HG03060 (cell line): ENCODE data around the gene CFAP46.

ENCODE experiments used
- ATAC-seq: cut with Tn5 transposase; IDR thresholded peaks from one replicate; pipeline ENCODE4 v1.9.1; 2021; ENCODE audit warnings: low read depth, moderate number of reproducible peaks; ENCODE audit not compliant: unreplicated experiment

Gene CFAP46

GRCh38 chr10:132886211-132887099, 55.9 kb downstream of the CFAP46 start:
- no peak for ATAC-seq

- no peak for ATAC-seq
Measured at GRCh38 chr10:132885451-132886210, 56.7 kb downstream of the CFAP46 start.

DNA sequence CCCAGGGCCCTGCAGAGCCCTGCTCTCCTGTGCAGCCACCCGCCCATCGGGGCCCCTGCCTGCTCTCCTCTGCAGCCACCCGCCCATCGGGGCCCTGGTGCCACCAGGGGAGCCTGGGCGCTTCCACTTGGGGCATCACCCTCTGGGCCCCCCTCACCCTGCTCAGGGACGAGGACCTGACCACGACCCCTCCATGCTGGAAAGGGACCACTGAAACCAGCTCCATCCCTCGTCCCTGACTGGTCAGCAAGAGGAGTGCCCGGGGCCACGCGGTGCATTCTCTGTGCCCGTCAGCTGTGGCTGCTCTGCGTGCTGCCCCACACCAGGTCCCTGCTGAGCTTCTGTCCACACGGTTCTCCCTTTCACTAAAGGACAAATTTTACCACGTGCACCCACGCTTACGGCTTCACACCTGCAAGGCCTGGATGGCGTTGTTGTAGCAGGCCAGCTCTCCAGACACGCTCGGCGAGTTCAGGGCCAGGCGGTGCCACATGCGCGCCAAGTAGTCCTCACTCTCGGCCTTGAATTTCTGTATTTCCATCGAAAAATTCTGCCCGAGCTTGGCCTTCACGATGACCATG, 57.6 kb downstream of the CFAP46 start:
- no peak for ATAC-seq

- ATAC-seq, result no peak
Measured at GRCh38 chr10:132884041-132884440, 58.3 kb downstream of the CFAP46 start.

DNA sequence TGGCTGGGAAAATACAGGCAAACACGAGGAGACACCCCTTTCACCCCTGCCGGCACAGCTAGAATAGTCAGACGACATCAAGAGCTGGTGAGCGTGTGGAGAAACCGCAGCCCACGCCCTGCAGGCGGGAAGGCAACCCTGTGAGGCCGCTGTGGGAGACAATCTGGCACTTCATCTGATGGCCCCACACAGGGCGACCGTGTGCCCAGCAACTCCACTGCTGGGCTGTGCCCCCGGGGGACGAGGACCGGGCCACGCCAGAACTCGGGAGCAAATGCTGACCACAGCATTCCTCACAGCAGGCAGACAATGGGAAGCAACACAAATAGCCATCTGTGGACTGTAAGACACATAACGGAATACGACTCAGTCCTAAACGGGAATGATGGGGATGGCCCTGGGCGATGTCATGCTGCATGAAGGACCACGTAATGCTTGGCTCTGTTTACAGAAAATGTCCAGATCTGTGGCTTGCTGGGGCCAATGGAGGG, 58.9 kb downstream of the CFAP46 start:
- no peak for ATAC-seq

- no peak for ATAC-seq
Measured at GRCh38 chr10:132882069-132882951, 60.1 kb downstream of the CFAP46 start.

- no peak for ATAC-seq
Measured at GRCh38 chr10:132881186-132881920, 61.0 kb downstream of the CFAP46 start.

DNA sequence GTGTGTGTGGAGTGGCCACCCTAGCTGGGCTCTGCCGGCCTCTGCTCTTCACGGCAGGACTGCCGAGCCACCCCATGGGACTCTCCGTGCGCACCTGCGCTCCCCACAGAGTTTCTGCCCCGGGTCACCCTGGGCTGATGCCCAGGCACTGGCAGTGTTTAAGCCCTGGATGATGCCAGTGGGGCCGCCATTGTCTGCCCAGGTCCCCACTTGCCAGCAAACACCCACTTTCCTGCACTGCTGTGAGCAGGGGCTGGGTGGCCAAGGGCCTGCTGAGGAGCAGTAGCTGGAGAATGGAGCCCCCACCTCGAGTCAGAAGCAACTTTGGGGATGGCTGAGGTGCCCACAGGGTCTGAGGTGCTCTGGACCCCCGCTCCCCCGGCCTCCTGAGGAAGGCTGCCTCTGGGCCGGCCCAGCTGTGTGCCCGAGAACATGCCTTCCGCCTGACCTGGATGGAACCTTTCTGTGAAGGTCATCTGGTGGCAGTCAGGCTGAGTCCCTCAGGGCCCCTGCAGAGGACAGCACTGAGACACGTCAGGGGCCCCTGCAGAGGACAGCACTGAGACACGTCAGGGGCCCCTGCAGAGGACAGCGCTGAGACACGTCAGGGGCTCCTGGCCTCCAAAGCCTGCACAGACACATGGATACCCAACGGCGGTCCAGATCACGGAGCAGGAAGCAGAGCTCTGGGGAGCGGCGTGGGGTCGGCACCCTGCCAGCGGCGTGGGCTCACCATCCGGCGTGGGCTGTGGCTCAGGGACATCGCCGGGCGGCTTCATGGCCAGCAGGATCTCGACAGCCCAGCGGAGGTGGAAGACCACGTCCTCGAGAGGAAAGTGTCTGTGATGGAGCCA, 62.0 kb downstream of the CFAP46 start:
- ATAC-seq, result no peak

GRCh38 chr10:132879408-132880127, 62.8 kb downstream of the CFAP46 start:
- ATAC-seq, result no peak

- ATAC-seq, result no peak
Measured at GRCh38 chr10:132878730-132879407, 63.5 kb downstream of the CFAP46 start.

- no peak for ATAC-seq
Measured at GRCh38 chr10:132878091-132878729, 64.2 kb downstream of the CFAP46 start.

DNA sequence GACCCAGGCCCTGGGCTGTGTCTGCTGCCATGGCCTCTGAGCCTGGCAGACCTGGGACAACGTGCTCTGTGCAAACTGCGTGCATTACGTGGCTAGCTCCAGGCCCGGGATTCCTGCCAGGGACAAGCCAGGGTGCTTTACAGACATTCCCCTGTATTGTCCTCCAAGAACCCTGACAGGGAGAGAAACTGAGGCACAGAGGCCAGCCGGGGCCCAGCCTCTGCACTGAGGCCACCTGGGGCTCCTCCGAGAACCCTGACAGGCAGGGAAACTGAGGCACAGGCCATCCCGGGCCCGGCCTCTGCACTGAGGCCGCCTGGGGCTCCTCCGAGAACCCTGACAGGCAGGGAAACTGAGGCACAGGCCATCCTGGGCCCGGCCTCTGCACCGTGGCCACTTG, 64.9 kb downstream of the CFAP46 start:
- ATAC-seq, result no peak

GRCh38 chr10:132876993-132877431, 65.4 kb downstream of the CFAP46 start:
- ATAC-seq, result no peak

GRCh38 chr10:132876131-132876860, 66.1 kb downstream of the CFAP46 start:
- ATAC-seq, result no peak

DNA sequence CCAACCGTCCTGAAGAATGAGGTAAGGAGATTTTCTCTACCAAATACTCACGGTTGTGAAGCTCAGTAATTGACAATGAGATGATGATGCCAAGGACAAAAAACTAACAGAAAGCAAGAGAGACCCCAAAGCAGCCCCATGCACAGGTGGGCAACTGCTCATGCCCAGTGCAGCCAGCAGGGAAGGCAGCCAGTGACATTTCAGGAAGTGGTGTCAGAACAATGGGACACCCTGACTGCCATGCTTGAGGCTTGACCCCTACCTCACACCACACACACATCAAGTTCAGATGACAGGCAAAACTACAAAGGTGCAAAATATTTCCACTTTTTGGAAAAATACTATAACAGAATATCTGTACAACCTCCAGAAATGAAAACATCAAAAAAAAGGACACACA, 66.9 kb downstream of the CFAP46 start:
- no peak for ATAC-seq

DNA sequence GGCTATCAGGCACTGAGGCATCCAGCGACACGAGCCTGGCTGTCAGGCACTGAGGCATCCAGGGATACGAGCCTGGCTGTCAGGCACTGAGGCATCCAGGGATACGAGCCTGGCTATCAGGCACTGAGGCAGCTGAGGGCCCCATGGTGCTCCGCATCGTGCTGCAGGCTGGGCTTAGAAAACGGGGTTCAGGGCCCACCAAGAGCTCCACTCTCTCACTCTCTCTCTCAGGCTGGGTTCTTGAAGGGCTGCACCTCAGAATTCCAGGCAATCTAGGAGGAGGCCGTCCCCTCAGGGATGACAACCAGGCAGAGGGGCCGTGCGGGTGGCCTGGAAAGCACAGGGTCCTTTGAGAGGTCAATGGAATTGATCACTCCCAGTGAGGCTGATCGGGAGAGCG, 69.0 kb downstream of the CFAP46 start:
- ATAC-seq, result no peak
